Skeletal muscle tissue (tissue), 4 donors: ENCODE measurements around the gene KIF7. TPM values are rescaled to one million over a fixed set of nuclear protein-coding genes. Genes with fewer than 3 reads are reported as not detected.

Experiments used
- H3K27ac ChIP-seq: one replicate; pipeline ENCODE4 v1.7.0; 2013; ENCODE audit warnings: mild to moderate bottlenecking, low read depth, low read length, inconsistent platforms
- H3K27me3 ChIP-seq, 3 donors: one replicate each; pipeline ENCODE4 v1.7.0; 2013; ENCODE audit warnings: low read length in 3 of 3; ENCODE audit not compliant: control insufficient read depth in 3 of 3, insufficient read depth in 3 of 3
- H3K36me3 ChIP-seq, 3 donors: one replicate each; pipeline ENCODE4 v1.7.0; 2013; ENCODE audit warnings: low read length in 3 of 3; ENCODE audit not compliant: control insufficient read depth in 3 of 3, insufficient read depth in 3 of 3
- H3K4me1 ChIP-seq, 3 donors: one replicate each; pipeline ENCODE4 v1.7.0; 2013; ENCODE audit warnings: low read length in 3 of 3, mild to moderate bottlenecking in 3 of 3; ENCODE audit not compliant: control insufficient read depth in 3 of 3, insufficient read depth in 3 of 3
- H3K4me3 ChIP-seq, 3 donors: one replicate each; pipeline ENCODE4 v1.7.0; 2013; ENCODE audit warnings: low read length in 3 of 3
- H3K9ac ChIP-seq, 3 donors: one replicate each; pipeline ENCODE4 v1.7.0; 2013; ENCODE audit warnings: low read length in 3 of 3, mild to moderate bottlenecking in 3 of 3, moderate library complexity in 2 of 3, low read depth in 1 of 3
- H3K9me3 ChIP-seq, 3 donors: one replicate each; pipeline ENCODE4 v1.7.0; 2013; ENCODE audit warnings: low read length in 3 of 3; ENCODE audit not compliant: control insufficient read depth in 3 of 3
- total RNA-seq: library from RNA; depleted of rRNA; stranded (reverse); fragments of >200 nt; gene quantifications from one replicate; pipeline ENCODE4 v1.2.3, GENCODE V29; 2014
- donor health status: Osteomylitis.

Gene KIF7
- total RNA-seq, 1 donor from 2014 or later: 4.7 TPM

GRCh38 chr15:89681146-89681545, 25.9 kb upstream of the KIF7 start:
- Histone ChIP-seq H3K4me3 (no peak overlapping the region), H3K36me3 (peaks cover 0 to 13% (median 2%) of the 10 kb centered on the region in 3 donors), H3K9ac (no peak overlapping the region), H3K27ac (peak overlapping the region; percentile 9), H3K4me1 (peaks cover 16 to 26% (median 23%) of the 10 kb centered on the region in 3 donors), H3K27me3 (no peaks in the 10 kb centered on the region), H3K9me3 (no peaks in the 10 kb centered on the region)

- peaks cover 0 to 8% (median 2%) of the 10 kb centered on the region in 3 donors for H3K36me3 ChIP-seq
- no peak overlapping the region for H3K9ac ChIP-seq
- H3K4me3 ChIP-seq: peak overlapping the region in 1 of 3 donors; percentile 34
- H3K9me3 ChIP-seq: no peaks in the 10 kb centered on the region
- no peaks in the 10 kb centered on the region for H3K27me3 ChIP-seq
- H3K4me1 ChIP-seq: peaks cover 16 to 26% (median 23%) of the 10 kb centered on the region in 3 donors
- peak overlapping the region; percentile 9 for H3K27ac ChIP-seq
Observed at GRCh38 chr15:89680282-89680873, 25.1 kb upstream of the KIF7 start.

DNA sequence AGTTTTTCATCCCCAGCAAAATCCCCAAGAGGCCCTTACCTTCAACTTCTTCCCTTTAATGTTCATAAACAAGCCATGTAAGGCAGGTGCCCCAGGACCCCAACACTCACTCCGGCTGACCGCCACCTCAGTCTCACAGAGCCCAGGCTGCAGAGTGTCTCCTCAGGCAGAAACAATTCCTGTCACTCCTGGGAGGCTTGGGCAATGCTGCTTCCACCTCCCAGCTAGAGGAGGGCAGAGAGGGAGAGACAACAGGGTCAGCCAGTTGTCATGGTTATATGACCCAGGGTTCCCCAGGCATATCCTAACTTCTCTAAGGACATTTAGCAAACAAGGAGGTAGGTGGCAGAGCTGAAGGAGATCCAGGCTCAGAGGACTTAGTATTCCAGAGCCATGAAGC, 23.9 kb upstream of the KIF7 start, which contains the start of gene PLIN1:
TSS of gene PLIN1 (minus strand) at position 156 of the 400 bp plus-strand sequence. CDS start 1,878 bp downstream, outside the sequence.
- H3K27me3 ChIP-seq: no peaks in the 10 kb centered on the region
- peak within 1 kb of the TSS in 1 of 3 donors; percentile 40 for H3K9ac ChIP-seq
- H3K36me3 ChIP-seq: peaks cover 0 to 4% (median 2%) of the 10 kb centered on the region in 3 donors
- H3K27ac ChIP-seq: peak within 1 kb of the TSS; percentile 9
- no peak within 1 kb of the TSS for H3K4me3 ChIP-seq
- no peaks in the 10 kb centered on the region for H3K9me3 ChIP-seq
- peaks cover 16 to 26% (median 23%) of the 10 kb centered on the region in 3 donors for H3K4me1 ChIP-seq

- no peaks in the 10 kb centered on the region for H3K9me3 ChIP-seq
- no peaks in the 10 kb centered on the region for H3K36me3 ChIP-seq
- H3K27ac ChIP-seq: no peak overlapping the region
- H3K27me3 ChIP-seq: no peaks in the 10 kb centered on the region
- H3K4me3 ChIP-seq: no peak overlapping the region
- no peak overlapping the region for H3K9ac ChIP-seq
- peaks cover 19 to 29% (median 25%) of the 10 kb centered on the region in 3 donors for H3K4me1 ChIP-seq
Observed at GRCh38 chr15:89677381-89677780, 22.1 kb upstream of the KIF7 start.

- H3K4me1 ChIP-seq: peaks cover 12 to 22% (median 18%) of the 10 kb centered on the region in 3 donors
- H3K9me3 ChIP-seq: no peaks in the 10 kb centered on the region
- no peaks in the 10 kb centered on the region for H3K27me3 ChIP-seq
- H3K27ac ChIP-seq: no peak overlapping the region
- no peak overlapping the region for H3K9ac ChIP-seq
- no peaks in the 10 kb centered on the region for H3K36me3 ChIP-seq
- H3K4me3 ChIP-seq: no peak overlapping the region
Observed at GRCh38 chr15:89675606-89676005, 20.3 kb upstream of the KIF7 start.

GRCh38 chr15:89674526-89674925, 19.3 kb upstream of the KIF7 start:
- Histone ChIP-seq H3K27me3 (no peaks in the 10 kb centered on the region), H3K4me1 (peaks cover 7 to 11% (median 9%) of the 10 kb centered on the region in 3 donors), H3K36me3 (no peaks in the 10 kb centered on the region), H3K4me3 (no peak overlapping the region), H3K9me3 (no peaks in the 10 kb centered on the region), H3K9ac (no peak overlapping the region), H3K27ac (no peak overlapping the region)

DNA sequence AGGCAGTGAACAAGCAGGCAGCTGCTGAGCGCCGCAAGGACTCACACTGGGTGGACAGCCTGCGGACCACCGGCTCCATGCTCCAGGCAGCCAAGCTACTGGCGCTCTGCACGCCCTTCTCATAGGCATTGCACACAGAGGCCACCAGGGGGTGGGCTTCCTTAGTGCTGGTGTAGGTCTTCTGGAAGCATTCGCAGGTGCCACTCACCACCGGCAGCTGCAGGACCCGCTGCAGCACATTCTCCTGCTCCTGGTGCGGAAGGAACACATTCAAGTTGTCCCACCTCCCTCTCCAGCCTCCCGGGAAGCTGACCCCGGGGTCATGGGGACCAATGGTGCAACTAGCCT, 17.9 kb upstream of the KIF7 start:
- H3K9ac ChIP-seq: no peak overlapping the region
- H3K36me3 ChIP-seq: no peaks in the 10 kb centered on the region
- H3K4me3 ChIP-seq: no peak overlapping the region
- H3K4me1 ChIP-seq: peaks cover 2 to 3% (median 3%) of the 10 kb centered on the region in 3 donors
- no peaks in the 10 kb centered on the region for H3K27me3 ChIP-seq
- H3K9me3 ChIP-seq: no peaks in the 10 kb centered on the region
- H3K27ac ChIP-seq: no peak overlapping the region

GRCh38 chr15:89672221-89673164, 17.2 kb upstream of the KIF7 start:
- H3K9ac ChIP-seq: peak overlapping the region in 1 of 3 donors; percentile 25
- no peak overlapping the region for H3K27ac ChIP-seq
- no peaks in the 10 kb centered on the region for H3K9me3 ChIP-seq
- peaks cover 2 to 3% (median 3%) of the 10 kb centered on the region in 3 donors for H3K4me1 ChIP-seq
- H3K36me3 ChIP-seq: no peaks in the 10 kb centered on the region
- no peaks in the 10 kb centered on the region for H3K27me3 ChIP-seq
- no peak overlapping the region for H3K4me3 ChIP-seq

DNA sequence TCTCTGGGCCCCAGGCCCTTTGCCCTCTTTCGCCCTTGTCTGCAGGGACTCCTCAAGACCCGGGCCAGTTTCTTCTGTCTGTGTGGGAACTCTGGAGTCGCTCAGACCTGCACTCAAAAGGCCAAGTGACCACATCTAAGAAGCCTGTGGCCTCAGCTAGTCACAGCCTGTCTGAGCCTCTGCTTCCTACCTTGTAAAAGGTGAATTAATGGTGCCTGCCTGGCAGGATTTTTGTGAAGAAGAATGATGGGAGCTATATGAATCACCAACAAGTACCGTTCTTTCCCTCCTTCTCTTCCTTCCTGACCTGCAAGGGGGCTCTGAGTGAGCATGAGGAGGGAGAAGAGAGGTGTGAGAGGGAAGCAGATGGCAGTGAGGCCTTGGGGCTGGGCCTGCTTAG, 16.4 kb upstream of the KIF7 start:
- no peaks in the 10 kb centered on the region for H3K27me3 ChIP-seq
- H3K27ac ChIP-seq: no peak overlapping the region
- no peak overlapping the region for H3K4me3 ChIP-seq
- no peaks in the 10 kb centered on the region for H3K9me3 ChIP-seq
- no peaks in the 10 kb centered on the region for H3K36me3 ChIP-seq
- H3K9ac ChIP-seq: no peak overlapping the region
- peaks cover 2 to 3% (median 3%) of the 10 kb centered on the region in 3 donors for H3K4me1 ChIP-seq
